KMS-11 (cell line): Measurements from ENCODE around the gene NLRP8.

Experiments
- H2AFZ ChIP-seq: fragments of 200-600 bp; sonication (generic); 2 replicates; pipeline ENCODE4 v1.6.1; 2016; ENCODE audit warnings: antibody characterized with exemption, mixed run types, low read depth
- H3K27ac ChIP-seq: fragments of 200-600 bp; sonication (generic); 2 replicates; pipeline ENCODE4 v1.6.1; 2016; ENCODE audit warnings: mild to moderate bottlenecking, mixed run types
- H3K27me3 ChIP-seq: fragments of 200-600 bp; sonication (generic); 2 replicates; pipeline ENCODE4 v1.6.1; 2017; ENCODE audit warnings: mild to moderate bottlenecking, low read depth, mixed run types, moderate library complexity; ENCODE audit not compliant: insufficient read depth
- H3K36me3 ChIP-seq: fragments of 200-600 bp; sonication (generic); 2 replicates; pipeline ENCODE4 v1.6.1; 2017; ENCODE audit warnings: mild to moderate bottlenecking, mixed run types; ENCODE audit not compliant: insufficient read depth
- H3K4me1 ChIP-seq: fragments of 200-600 bp; sonication (generic); 2 replicates; pipeline ENCODE4 v1.6.1; 2016; ENCODE audit warnings: mild to moderate bottlenecking, low read depth, mixed run types; ENCODE audit not compliant: poor library complexity, severe bottlenecking
- H3K4me2 ChIP-seq: fragments of 200-600 bp; sonication (generic); 2 replicates; pipeline ENCODE4 v1.7.0; 2016; ENCODE audit warnings: mild to moderate bottlenecking, mixed run types
- H3K4me3 ChIP-seq: fragments of 200-600 bp; sonication (generic); IDR thresholded peaks from 2 replicates; pipeline ENCODE4 v1.6.1; 2017; ENCODE audit warnings: low read depth, low read length, mixed read lengths; ENCODE audit not compliant: insufficient read depth
- H3K79me2 ChIP-seq: fragments of 200-600 bp; sonication (generic); 2 replicates; pipeline ENCODE4 v1.6.1; 2016; ENCODE audit warnings: low read depth, mixed run types; ENCODE audit not compliant: insufficient read depth
- H3K9ac ChIP-seq: fragments of 200-600 bp; sonication (generic); 2 replicates; pipeline ENCODE4 v1.6.1; 2016; ENCODE audit warnings: mild to moderate bottlenecking, mixed run types
- H4K20me1 ChIP-seq: fragments of 200-600 bp; sonication (generic); 2 replicates; pipeline ENCODE4 v1.6.1; 2016; ENCODE audit warnings: mild to moderate bottlenecking, mixed run types; ENCODE audit not compliant: insufficient read depth
- TF ChIP-seq, protein P1 (sequence below): fragments of 200-600 bp; sonication (generic); conservative IDR thresholded peaks from 2 replicates; pipeline ENCODE4 v1.6.1; 2017; ENCODE audit warnings: low read depth, mild to moderate bottlenecking, antibody characterized with exemption, low read length, moderate library complexity, mixed read lengths

NLRP8 gene

DNA sequence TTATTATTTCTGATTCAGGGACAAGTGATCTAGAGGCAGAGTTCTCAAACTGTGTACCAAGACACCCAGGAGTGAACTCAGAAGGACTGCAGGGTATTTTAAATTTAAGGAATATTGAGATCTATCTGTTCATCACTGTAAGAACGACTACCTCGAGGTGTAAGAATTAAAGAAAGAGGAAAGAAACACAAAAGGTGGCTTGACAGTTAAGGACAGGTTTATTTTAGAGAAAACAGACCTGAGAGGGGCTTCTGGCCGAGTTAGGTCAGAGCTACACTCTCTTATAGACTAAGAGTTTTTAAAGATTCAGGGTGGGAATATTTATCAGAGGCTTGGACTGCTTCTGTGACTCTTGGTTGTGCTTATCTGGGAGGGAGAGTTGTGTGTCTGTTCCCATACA is 26.4 kb downstream of the NLRP8 start:
- H2AFZ ChIP-seq, result no peak overlapping the region
- H3K9ac ChIP-seq, result no peak overlapping the region
- no peak overlapping the region for H3K27ac ChIP-seq
- no peaks in the 10 kb centered on the region for H3K4me1 ChIP-seq
- no peaks in the 10 kb centered on the region for H3K79me2 ChIP-seq
- H4K20me1 ChIP-seq, result no peaks in the 10 kb centered on the region
- H3K36me3 ChIP-seq, result no peaks in the 10 kb centered on the region
- no peaks in the 10 kb centered on the region for H3K27me3 ChIP-seq
- TF ChIP-seq, protein P1, sequence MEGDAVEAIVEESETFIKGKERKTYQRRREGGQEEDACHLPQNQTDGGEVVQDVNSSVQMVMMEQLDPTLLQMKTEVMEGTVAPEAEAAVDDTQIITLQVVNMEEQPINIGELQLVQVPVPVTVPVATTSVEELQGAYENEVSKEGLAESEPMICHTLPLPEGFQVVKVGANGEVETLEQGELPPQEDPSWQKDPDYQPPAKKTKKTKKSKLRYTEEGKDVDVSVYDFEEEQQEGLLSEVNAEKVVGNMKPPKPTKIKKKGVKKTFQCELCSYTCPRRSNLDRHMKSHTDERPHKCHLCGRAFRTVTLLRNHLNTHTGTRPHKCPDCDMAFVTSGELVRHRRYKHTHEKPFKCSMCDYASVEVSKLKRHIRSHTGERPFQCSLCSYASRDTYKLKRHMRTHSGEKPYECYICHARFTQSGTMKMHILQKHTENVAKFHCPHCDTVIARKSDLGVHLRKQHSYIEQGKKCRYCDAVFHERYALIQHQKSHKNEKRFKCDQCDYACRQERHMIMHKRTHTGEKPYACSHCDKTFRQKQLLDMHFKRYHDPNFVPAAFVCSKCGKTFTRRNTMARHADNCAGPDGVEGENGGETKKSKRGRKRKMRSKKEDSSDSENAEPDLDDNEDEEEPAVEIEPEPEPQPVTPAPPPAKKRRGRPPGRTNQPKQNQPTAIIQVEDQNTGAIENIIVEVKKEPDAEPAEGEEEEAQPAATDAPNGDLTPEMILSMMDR, result no peak
- no peak overlapping the region for H3K4me2 ChIP-seq
- no peak overlapping the region for H3K4me3 ChIP-seq

DNA sequence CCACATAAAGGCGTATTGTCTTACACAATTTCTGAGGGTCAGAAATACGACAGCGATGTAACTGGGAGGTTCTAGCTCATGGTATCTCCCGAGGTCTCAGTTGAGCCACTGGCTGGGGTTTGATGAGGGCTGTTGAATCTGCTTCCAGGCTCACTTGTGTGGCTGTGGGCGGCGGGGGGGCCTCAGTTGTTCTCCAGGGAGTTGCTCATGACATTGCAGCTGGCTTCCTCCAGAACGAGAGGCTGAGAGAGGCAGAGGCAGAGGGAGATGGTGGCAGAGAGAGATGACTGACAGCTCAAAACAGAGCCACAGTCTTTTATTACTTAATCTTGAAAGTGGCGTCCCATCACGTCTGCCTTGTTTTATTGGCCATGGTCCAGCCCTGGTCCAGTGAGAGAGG is 32.8 kb downstream of the NLRP8 start:
- Histone ChIP-seq H2AFZ (no peak overlapping the region), H3K4me1 (no peaks in the 10 kb centered on the region), H3K79me2 (no peaks in the 10 kb centered on the region), H3K27ac (no peak overlapping the region), H4K20me1 (no peaks in the 10 kb centered on the region), H3K9ac (no peak overlapping the region), H3K27me3 (no peaks in the 10 kb centered on the region), H3K4me3 (no peak overlapping the region), H3K4me2 (no peak overlapping the region), H3K36me3 (no peaks in the 10 kb centered on the region)
- TF ChIP-seq, protein P1, result no peak

DNA sequence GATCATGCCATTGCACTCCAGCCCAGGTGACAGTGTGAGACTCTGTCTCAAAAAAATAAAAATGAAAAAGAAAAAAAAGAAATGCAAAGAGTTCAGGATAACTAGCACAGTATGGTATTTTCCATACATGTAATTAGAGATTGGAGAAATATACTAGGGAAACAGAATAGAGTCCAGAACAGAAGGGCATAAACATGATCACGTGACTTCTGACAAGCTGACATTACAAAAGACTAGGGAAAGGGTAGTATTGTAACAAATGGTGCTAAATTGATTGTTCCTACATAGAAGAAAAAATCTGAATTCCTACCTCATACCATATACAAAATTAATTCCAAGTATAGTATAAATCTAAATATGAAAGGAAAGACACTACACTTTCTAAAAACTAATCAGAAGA is 37.6 kb downstream of the NLRP8 start:
- Histone ChIP-seq H3K4me2 (no peak overlapping the region), H3K27ac (no peak overlapping the region), H3K36me3 (no peaks in the 10 kb centered on the region), H3K79me2 (no peaks in the 10 kb centered on the region), H3K4me1 (no peaks in the 10 kb centered on the region), H2AFZ (no peak overlapping the region), H3K4me3 (no peak overlapping the region), H4K20me1 (no peaks in the 10 kb centered on the region), H3K27me3 (no peaks in the 10 kb centered on the region), H3K9ac (no peak overlapping the region)
- TF ChIP-seq, protein P1, result no peak

DNA sequence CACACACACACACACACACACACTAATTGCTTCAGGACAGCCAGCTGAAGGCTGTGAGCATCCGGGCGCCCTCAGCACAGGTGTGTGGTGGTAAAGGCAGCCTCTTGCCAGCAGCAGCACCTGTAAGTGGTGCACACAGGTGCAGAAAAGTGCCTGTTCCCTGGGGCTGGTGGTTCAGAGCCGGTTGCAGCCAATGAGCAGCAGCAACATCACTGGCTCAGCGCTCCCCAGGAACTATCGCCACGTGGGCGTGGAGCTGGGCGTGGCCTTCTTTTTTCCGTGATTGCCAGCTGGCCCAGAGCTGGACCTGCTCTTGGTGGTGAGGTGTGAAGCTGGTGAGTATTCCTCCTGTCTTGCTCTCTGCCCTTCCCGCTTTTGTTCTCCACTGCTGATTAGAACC is 38.9 kb downstream of the NLRP8 start, which contains the start of gene NLRP5:
Gene NLRP5 (plus strand): TSS at position 289 of the 400 bp plus-strand sequence.
- TF ChIP-seq, protein P1, result no peak
- no peaks in the 10 kb centered on the region for H3K36me3 ChIP-seq
- H4K20me1 ChIP-seq, result no peaks in the 10 kb centered on the region
- no peak within 1 kb of the TSS for H2AFZ ChIP-seq
- H3K9ac ChIP-seq, result no peak within 1 kb of the TSS
- H3K79me2 ChIP-seq, result no peaks in the 10 kb centered on the region
- no peaks in the 10 kb centered on the region for H3K4me1 ChIP-seq
- no peak within 1 kb of the TSS for H3K4me3 ChIP-seq
- H3K27me3 ChIP-seq, result no peaks in the 10 kb centered on the region
- no peak within 1 kb of the TSS for H3K27ac ChIP-seq
- H3K4me2 ChIP-seq, result no peak within 1 kb of the TSS
